Endometrial microvascular endothelial cells (primary cell): ENCODE results near the gene TMEM229B. TPM values are rescaled to one million over a fixed set of nuclear protein-coding genes. Genes with fewer than 3 reads are reported as not detected.

Experiments
- in situ Hi-C: cut with HindIII; loops from 2 replicates; pipeline ENCODE4 v1.10.0; 2017; ENCODE audit warnings: low sequenced_read_pairs, low pct_unique_long_range_greater_than_20kb; ENCODE audit errors: inconsistent ontology term
- total RNA-seq: library from RNA; depleted of rRNA; stranded (reverse); fragments of >200 nt; gene quantifications from one replicate; pipeline ENCODE4 v1.2.3, GENCODE V29; 2015; ENCODE audit errors: inconsistent ontology term

Gene TMEM229B
- total RNA-seq, 1 donor from 2014 or later = 4.5 TPM

- in situ Hi-C loops = no loop called here
These were observed 4.0 kb upstream of the TMEM229B start for GRCh38 chr14:67492538-67492937.

- in situ Hi-C loops = no loop called here
These were observed 3.4 kb upstream of the TMEM229B start for GRCh38 chr14:67491741-67492507.

GRCh38 chr14:67491285-67491684 is 2.8 kb upstream of the TMEM229B start:
- in situ Hi-C loops = no loop called here

GRCh38 chr14:67490196-67490595 is 1.7 kb upstream of the TMEM229B start:
- in situ Hi-C loops = no loop called here

- in situ Hi-C loops = no loop called here
These were observed 1.2 kb downstream of the TMEM229B start for GRCh38 chr14:67487332-67487731.

- in situ Hi-C loops = no loop called here
These were observed 1.6 kb downstream of the TMEM229B start for GRCh38 chr14:67486890-67487289.

- in situ Hi-C loops = no loop called here
These were observed 2.9 kb downstream of the TMEM229B start for GRCh38 chr14:67485501-67486095.

- in situ Hi-C loops = no loop called here
These were observed 4.8 kb downstream of the TMEM229B start for GRCh38 chr14:67483579-67484285.

- in situ Hi-C loops = no loop called here
These were observed 6.0 kb downstream of the TMEM229B start for GRCh38 chr14:67482231-67483164.

- in situ Hi-C loops = no loop called here
These were observed 8.5 kb downstream of the TMEM229B start for GRCh38 chr14:67480011-67480410.

- in situ Hi-C loops = no loop called here
These were observed 9.8 kb downstream of the TMEM229B start for GRCh38 chr14:67478800-67479084.

- in situ Hi-C loops = no loop called here
These were observed 10.4 kb downstream of the TMEM229B start for GRCh38 chr14:67477926-67478799.

- in situ Hi-C loops = no loop called here
These were observed 14.2 kb downstream of the TMEM229B start for GRCh38 chr14:67474366-67474765.

- in situ Hi-C loops = no loop called here
These were observed 15.0 kb downstream of the TMEM229B start for GRCh38 chr14:67473290-67474082.

GRCh38 chr14:67472726-67473125 is 15.8 kb downstream of the TMEM229B start:
- in situ Hi-C loops = no loop called here

- in situ Hi-C loops = no loop called here
These were observed 18.6 kb downstream of the TMEM229B start for GRCh38 chr14:67469954-67470353.

- in situ Hi-C loops = no loop called here
These were observed 20.2 kb downstream of the TMEM229B start for GRCh38 chr14:67468378-67468730.

- in situ Hi-C loops = no loop called here
These were observed 21.4 kb downstream of the TMEM229B start for GRCh38 chr14:67467134-67467533.
